HFFc6 (cell line): ENCODE results near the gene CCT3. TPM values are rescaled to one million over a fixed set of nuclear protein-coding genes. Genes with fewer than 3 reads are reported as not detected.

Source experiments
- DNase-seq: peaks from one replicate; pipeline ENCODE4 v3.0.0-alpha.2; 2018
- H3K27ac Mint-ChIP-seq: 2 replicates; pipeline ENCODE4 v1.8.0; 2020; ENCODE audit warnings: mild to moderate bottlenecking, mixed read lengths
- H3K27me3 Mint-ChIP-seq: 2 replicates; pipeline ENCODE4 v1.8.0; 2021; ENCODE audit warnings: mild to moderate bottlenecking, moderate library complexity, mixed read lengths; ENCODE audit not compliant: insufficient read depth
- H3K36me3 Mint-ChIP-seq: 2 replicates; pipeline ENCODE4 v1.8.0; 2021; ENCODE audit warnings: low read depth, mixed read lengths
- H3K4me1 Mint-ChIP-seq: 2 replicates; pipeline ENCODE4 v1.8.0; 2020; ENCODE audit warnings: low read depth, mixed read lengths
- H3K4me3 Mint-ChIP-seq: 2 replicates; pipeline ENCODE4 v1.8.0; 2020; ENCODE audit warnings: mild to moderate bottlenecking, moderate library complexity, mixed read lengths
- H3K9me3 Mint-ChIP-seq: 2 replicates; pipeline ENCODE4 v1.8.0; 2020; ENCODE audit warnings: mild to moderate bottlenecking, mixed read lengths
- CTCF ChIP-seq: fragments of 200-600 bp; sonication (generic); IDR thresholded peaks from 2 replicates; pipeline ENCODE4 v1.5.0; 2021; ENCODE audit warnings: antibody characterized with exemption, mild to moderate bottlenecking
- total RNA-seq, 6 experiments: library from RNA; stranded (reverse); fragmentation: NEBNext Ultra II Directional; extraction: Animal tissue kit (Norgen Biotek cat#: 25700); gene quantifications; 2 replicates in 1 of 6; 3 replicates in 5 of 6; pipeline ENCODE4 v1.2.3, GENCODE V29; 2021

CCT3 gene
- total RNA-seq, 6 experiments from 2014 or later = 306 to 382 (median 317) TPM

- Mint-ChIP-seq H3K9me3 (no peaks in the 10 kb centered on the region), H3K27me3 (no peaks in the 10 kb centered on the region), H3K4me1 (peaks cover 10% of the 10 kb centered on the region), H3K36me3 (peaks cover 9% of the 10 kb centered on the region), H3K27ac (no peak overlapping the region), H3K4me3 (no peak overlapping the region)
- TF ChIP-seq CTCF = no peak
- no peak for DNase-seq
Measured at GRCh38 chr1:156303241-156303640, 34.9 kb downstream of the CCT3 start.

- Mint-ChIP-seq H3K27ac (no peak within 1 kb of the TSS), H3K4me1 (peaks cover 6% of the 10 kb centered on the region; the same call in 1 of the 2 replicates), H3K4me3 (no peak within 1 kb of the TSS), H3K9me3 (no peaks in the 10 kb centered on the region), H3K27me3 (peaks cover 2% of the 10 kb centered on the region; the same call in 1 of the 2 replicates), H3K36me3 (no peaks in the 10 kb centered on the region)
- DNase-seq = no peak
- no peak for TF ChIP-seq CTCF
Measured at GRCh38 chr1:156298852-156299357, 39.2 kb downstream of the CCT3 start, which contains the start of gene VHLL. Gene VHLL (minus strand): TSS chr1:156299307. CDS start chr1:156299189, 118 bp downstream.

- H3K9me3 Mint-ChIP-seq = no peaks in the 10 kb centered on the region
- H3K27ac Mint-ChIP-seq = peak within 1 kb of the TSS; percentile 29; the same call in 1 of the 2 replicates
- H3K4me1 Mint-ChIP-seq = peaks cover 25% of the 10 kb centered on the region
- no peak for TF ChIP-seq CTCF
- peak within 1 kb of the TSS; percentile 92 for H3K4me3 Mint-ChIP-seq
- H3K36me3 Mint-ChIP-seq = no peaks in the 10 kb centered on the region
- H3K27me3 Mint-ChIP-seq = peaks cover 4% of the 10 kb centered on the region
- DNase-seq = peak; percentile 27
Measured at GRCh38 chr1:156295391-156295947, 42.6 kb downstream of the CCT3 start, which contains the start of gene GLMP. Gene GLMP (minus strand): TSS chr1:156295679. CDS start chr1:156295645, 34 bp downstream.

- Mint-ChIP-seq H3K27me3 (peaks cover 4% of the 10 kb centered on the region), H3K4me3 (no peak overlapping the region; the same call in 1 of the 2 replicates), H3K4me1 (peaks cover 25% of the 10 kb centered on the region), H3K9me3 (no peaks in the 10 kb centered on the region), H3K36me3 (peaks cover 4% of the 10 kb centered on the region; the same call in 1 of the 2 replicates), H3K27ac (no peak overlapping the region)
- no peak for TF ChIP-seq CTCF
- DNase-seq = no peak
Measured at GRCh38 chr1:156293895-156294294, 44.2 kb downstream of the CCT3 start.

- H3K4me1 Mint-ChIP-seq = peaks cover 25% of the 10 kb centered on the region
- H3K4me3 Mint-ChIP-seq = no peak overlapping the region
- TF ChIP-seq CTCF = no peak
- H3K27me3 Mint-ChIP-seq = peaks cover 4% of the 10 kb centered on the region
- H3K27ac Mint-ChIP-seq = no peak overlapping the region; the same call in 1 of the 2 replicates
- H3K9me3 Mint-ChIP-seq = no peaks in the 10 kb centered on the region
- no peak for DNase-seq
- H3K36me3 Mint-ChIP-seq = peaks cover 4% of the 10 kb centered on the region; the same call in 1 of the 2 replicates
Measured at GRCh38 chr1:156293098-156293434, 45.0 kb downstream of the CCT3 start.
